IMR-90 (cell line): ENCODE data around the gene TOB2. TPM values are rescaled to one million over a fixed set of nuclear protein-coding genes. Genes with fewer than 3 reads are reported as not detected.

Experiments
- FOS ChIP-seq: fragments of 150-350 bp; IDR thresholded peaks from 2 replicates; pipeline ENCODE4 v1.6.1; 2016; ENCODE audit warnings: low read depth, low read length
- USF2 ChIP-seq: fragments of 150-350 bp; IDR thresholded peaks from 2 replicates; pipeline ENCODE4 v1.6.1; 2017; ENCODE audit warnings: mild to moderate bottlenecking, antibody characterized with exemption, low read length, low read depth
- polyA plus RNA-seq, 3 experiments: library from polyadenylated mRNA; depleted of rRNA; stranded (reverse); fragments of >200 nt; gene quantifications; 2 replicates each; pipeline ENCODE4 v1.2.3, GENCODE V29; 2012; ENCODE audit warnings: low replicate concordance in 1 of 3
- total RNA-seq: library from RNA; depleted of rRNA; stranded (reverse); fragments of >200 nt; gene quantifications from 2 replicates; pipeline ENCODE4 v1.2.3, GENCODE V29; 2012

The TOB2 gene
- total and polyA plus RNA-seq, 2 of the 4 experiments (the other 2 are of a cell fraction) = 17.4 to 23.3 TPM

DNA sequence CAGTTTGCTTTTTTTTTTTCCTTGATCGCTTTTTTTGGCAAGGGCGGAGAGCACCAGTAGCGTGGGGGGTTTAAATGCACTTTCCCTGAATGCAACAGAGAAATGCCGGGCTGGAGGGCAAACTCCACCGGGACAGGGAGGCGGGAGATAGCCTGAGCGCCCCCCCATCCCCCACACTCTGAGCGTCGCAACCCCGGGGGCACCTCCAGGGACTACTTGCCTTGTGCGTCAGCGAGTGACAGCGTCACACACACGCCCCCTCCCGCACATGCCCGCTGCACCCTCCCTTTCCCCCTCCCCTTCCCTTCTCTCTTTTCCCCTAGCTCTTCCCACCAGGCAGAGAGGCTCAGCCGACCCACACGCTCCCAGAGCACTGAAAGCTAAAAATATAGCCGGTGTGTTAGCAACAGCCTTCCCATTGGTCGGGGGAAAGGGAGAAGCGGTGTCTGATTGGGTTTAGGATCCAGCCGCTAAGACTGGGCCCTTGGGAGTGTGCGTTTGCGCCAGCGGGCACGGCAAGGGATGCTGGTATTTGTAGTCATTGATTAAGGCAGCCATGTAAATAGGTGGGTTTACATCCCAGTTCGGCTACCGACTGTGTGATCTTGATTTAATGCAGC, 1.7 kb upstream of the TOB2 start (continued):
- TF ChIP-seq USF2 (peak; percentile 54), FOS (peak; percentile 24; the same call in 1 of the 2 replicates)
